Superior temporal gyrus (tissue), 1 donor: ENCODE measurements around the gene LSP1.
"Not testable (repeated sequence)": the region's sequence is repeated elsewhere in the genome, so short reads cannot be mapped to it uniquely, and the experiment has no call there.

ENCODE experiments used
- DNase-seq: peaks from one replicate; pipeline ENCODE4 v3.0.0-alpha.2; 2016; ENCODE audit errors: extremely low spot score

The LSP1 gene, protein sequence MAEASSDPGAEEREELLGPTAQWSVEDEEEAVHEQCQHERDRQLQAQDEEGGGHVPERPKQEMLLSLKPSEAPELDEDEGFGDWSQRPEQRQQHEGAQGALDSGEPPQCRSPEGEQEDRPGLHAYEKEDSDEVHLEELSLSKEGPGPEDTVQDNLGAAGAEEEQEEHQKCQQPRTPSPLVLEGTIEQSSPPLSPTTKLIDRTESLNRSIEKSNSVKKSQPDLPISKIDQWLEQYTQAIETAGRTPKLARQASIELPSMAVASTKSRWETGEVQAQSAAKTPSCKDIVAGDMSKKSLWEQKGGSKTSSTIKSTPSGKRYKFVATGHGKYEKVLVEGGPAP

GRCh38 chr11:1852877-1853276 lies at the start of gene LSP1:
Gene LSP1, plus strand, starts transcription at chr11:1853084. Its CDS starts 61 bp downstream, at chr11:1853145.
- DNase-seq = no peak

GRCh38 chr11:1803246-1803645 lies 49.6 kb upstream of the LSP1 start:
- DNase-seq = no peak

- not testable (repeated sequence) for DNase-seq
Observed at GRCh38 chr11:1803835-1804519, 48.9 kb upstream of the LSP1 start.

DNA sequence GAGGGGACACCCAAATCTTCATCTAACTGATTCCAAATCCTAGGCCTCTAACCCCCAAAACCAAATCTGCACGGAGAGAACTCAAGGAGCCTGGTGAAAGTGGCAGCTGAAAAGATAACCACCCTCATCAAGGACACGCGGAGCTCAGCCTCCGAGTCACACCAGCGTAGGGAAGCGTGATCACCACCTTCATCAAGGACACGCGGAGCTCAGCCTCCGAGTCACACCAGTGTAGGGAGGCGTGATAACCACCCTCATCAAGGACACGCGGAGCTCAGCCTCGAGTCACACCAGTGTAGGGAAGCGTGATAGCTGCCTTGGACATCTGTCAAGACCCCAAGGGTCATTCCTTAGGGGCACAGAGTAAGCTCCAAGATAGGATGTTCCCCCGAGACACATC lies 47.4 kb upstream of the LSP1 start:
- no peak for DNase-seq

- DNase-seq = no peak
Observed at GRCh38 chr11:1807264-1807995, 45.5 kb upstream of the LSP1 start.

- no peak for DNase-seq
Observed at GRCh38 chr11:1810761-1811160, 42.1 kb upstream of the LSP1 start.

GRCh38 chr11:1812274-1812673 lies 40.6 kb upstream of the LSP1 start:
- DNase-seq = no peak

GRCh38 chr11:1812801-1813200 lies 40.1 kb upstream of the LSP1 start:
- DNase-seq = no peak

DNA sequence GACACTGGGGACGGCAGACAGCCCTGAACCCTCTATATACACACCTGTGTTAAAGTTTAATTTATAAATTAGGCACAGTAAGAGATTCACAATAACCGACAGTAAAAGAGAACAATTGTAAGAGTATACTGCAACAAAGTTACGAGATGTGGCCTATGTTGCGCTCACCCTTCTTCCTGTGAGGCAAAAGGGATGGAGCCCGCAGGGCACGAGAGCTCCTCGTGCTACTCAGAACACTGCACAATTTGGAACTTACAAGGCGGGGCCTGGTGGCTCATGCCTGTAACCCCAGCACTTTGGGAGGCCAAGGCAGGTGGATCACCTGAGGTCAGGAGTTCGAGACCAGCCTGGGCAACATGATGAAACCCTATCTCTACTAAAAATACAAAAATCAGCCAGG lies 39.5 kb upstream of the LSP1 start:
- DNase-seq = not testable (repeated sequence)

GRCh38 chr11:1814691-1815090 lies 38.2 kb upstream of the LSP1 start:
- no peak for DNase-seq

- no peak for DNase-seq
Observed at GRCh38 chr11:1815311-1815710, 37.6 kb upstream of the LSP1 start.

GRCh38 chr11:1815751-1816150 lies 37.1 kb upstream of the LSP1 start:
- DNase-seq = no peak

- no peak for DNase-seq
Observed at GRCh38 chr11:1817000-1817399, 35.9 kb upstream of the LSP1 start.

DNA sequence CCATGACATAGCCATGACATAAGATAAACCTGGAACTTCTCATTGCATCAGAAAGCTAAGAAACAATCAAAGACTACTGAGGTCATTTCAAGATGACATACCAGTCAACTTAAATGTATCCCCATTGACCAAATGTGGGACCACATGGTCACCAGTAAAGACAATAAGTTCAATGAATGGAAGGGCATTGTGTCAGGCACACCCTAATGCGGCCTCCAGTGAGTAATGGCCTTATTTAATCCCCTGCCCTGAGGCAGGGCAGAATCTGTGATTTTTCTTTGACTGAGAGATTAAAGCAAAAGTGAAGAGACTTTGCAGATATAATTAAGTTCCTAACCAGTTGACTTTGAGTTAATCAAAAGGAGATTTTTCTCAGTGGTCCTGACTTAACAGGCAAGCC lies 35.4 kb upstream of the LSP1 start:
- DNase-seq = no peak

GRCh38 chr11:1819074-1819473 lies 33.8 kb upstream of the LSP1 start:
- no peak for DNase-seq

GRCh38 chr11:1820463-1821325 lies 32.2 kb upstream of the LSP1 start:
- DNase-seq = no peak

- no peak for DNase-seq
Observed at GRCh38 chr11:1821562-1821961, 31.3 kb upstream of the LSP1 start.

DNA sequence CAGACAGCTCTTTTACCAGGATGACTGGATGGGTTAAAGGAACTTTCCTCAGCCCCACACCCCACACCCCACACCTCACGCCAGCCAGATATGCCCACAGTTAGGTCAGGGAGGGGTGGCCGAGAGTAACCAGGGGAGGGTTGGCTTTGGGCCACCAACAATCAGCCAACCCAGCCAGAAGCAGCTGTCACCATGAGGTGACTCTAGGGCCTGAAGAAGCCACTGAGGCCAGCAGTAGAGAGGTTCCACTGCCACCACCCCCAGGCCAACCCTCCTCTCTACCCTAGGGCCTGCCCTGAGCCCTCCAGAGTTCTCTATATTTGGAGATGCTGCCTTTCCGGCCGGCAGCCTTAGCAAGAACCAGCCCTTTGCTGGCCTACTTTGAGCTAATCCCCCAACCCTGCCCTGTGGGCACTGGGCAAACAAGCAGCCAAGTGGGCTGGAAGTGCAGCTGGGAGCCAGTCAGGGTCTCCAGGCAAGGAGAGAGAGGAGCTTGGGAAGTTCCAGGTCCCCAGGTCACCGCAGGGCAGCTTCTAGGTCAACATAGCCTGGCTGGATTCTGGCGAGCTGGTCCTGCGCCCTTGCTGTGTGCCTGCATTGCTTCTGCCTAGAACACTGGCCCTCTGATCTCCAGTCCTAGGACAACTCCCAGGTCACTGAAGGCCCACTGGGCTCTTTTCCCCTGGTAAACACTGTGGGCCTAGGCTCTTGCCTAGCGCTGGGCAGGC lies 30.1 kb upstream of the LSP1 start:
- no peak for DNase-seq

DNA sequence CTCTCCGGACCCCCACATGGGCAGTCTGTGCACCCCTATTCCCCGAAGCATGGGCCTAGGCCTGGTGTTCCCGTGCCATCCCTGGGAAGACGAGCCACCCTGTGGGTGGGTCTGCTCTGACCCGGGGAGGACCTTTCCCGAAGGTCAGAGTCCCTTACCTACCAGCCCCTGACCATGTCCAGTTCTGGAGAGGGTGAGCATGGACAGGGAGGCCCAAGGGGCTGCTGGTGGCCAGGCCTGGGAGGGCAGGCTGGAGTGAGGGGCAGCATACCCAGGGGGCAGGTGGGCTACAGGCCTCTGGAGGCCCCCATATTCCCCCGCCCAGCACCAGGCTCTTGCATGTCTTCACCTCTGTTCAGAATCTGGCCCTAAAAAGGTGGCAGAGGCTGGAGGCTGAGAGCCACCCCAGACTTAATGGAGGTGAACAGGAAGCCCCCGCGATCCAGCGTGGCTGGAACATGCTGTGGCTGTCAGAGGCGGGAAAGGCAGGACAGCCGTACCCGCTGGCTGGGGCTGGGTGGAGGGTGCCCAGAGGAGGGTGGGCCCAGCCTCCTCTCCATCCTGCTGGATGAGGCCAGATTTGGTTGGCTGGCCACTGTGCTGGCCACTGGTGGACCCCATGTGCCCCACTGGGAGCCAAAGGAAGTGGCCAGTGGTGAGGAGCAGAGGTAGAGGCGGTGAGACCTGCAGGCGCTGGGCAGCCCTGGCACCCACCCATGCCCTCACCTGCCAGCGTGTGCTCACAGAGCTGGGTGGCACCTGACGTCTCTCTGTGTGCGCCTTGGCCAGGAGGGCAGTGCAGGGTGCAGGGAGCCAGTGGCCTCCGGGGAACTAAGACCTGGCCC lies 29.3 kb upstream of the LSP1 start:
- no peak for DNase-seq
